Measurements from ENCODE around the gene PLXNA2. TPM values are rescaled to one million over a fixed set of nuclear protein-coding genes. Genes with fewer than 3 reads are reported as not detected.
A peak's percentile ranks its signal among the peaks of the same experiment; 100 is the strongest.

Gene PLXNA2
- total and polyA plus RNA-seq, 2 of the 4 experiments (the other 2 are of a cell fraction) = 0.72 to 1.1 TPM

DNA sequence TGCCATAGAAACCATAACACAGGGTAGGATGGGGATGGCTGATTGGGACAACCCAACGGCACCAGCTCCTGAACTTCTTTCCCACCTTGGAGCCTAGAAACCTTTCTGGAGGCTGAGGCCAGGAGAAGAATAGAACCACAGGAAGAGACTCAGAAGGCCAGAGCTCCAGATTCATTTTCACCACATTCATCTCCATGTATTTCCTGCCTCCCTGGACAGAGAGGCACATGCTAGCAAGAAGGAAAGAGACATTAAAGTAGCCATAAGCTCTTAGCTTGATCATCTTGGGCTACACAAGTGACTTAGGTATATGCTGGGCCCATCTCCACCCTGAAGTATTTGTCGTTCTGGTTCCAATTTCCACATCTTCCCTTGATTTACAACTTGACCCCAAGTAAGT, 44.1 kb downstream of the PLXNA2 start:
- H3K18ac ChIP-seq (ENCODE audit: low read depth, low read length) = no peak overlapping the region
- H3K27ac ChIP-seq (ENCODE audit: insufficient read depth, low read length) = no peak overlapping the region
- H3K9me3 ChIP-seq (ENCODE audit: control insufficient read depth, insufficient read depth, low read length) = no peaks in the 10 kb centered on the region
- no peaks in the 10 kb centered on the region for H3K27me3 ChIP-seq (ENCODE audit: control insufficient read depth, insufficient read depth, low read length)
- H2AK9ac ChIP-seq (replicated peaks; ENCODE audit: low read depth, low read length, poor library complexity) = peak overlapping the region; percentile 3
- TF ChIP-seq MXI1 (IDR thresholded peaks at IDR 0.05; ENCODE audit: borderline replicate concordance, low read depth, low read length) (no peak), RAD21 (IDR thresholded peaks at IDR 0.05; ENCODE audit: low read length) (no peak), CEBPB (IDR thresholded peaks at IDR 0.05; ENCODE audit: low read depth, low read length) (no peak), NFE2L2 (IDR thresholded peaks at IDR 0.05; ENCODE audit: low read depth, low read length) (no peak), BHLHE40 (IDR thresholded peaks at IDR 0.05; ENCODE audit: low read depth, low read length) (no peak)
- TF ChIP-seq, protein P1, sequence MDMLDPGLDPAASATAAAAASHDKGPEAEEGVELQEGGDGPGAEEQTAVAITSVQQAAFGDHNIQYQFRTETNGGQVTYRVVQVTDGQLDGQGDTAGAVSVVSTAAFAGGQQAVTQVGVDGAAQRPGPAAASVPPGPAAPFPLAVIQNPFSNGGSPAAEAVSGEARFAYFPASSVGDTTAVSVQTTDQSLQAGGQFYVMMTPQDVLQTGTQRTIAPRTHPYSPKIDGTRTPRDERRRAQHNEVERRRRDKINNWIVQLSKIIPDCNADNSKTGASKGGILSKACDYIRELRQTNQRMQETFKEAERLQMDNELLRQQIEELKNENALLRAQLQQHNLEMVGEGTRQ (IDR thresholded peaks at IDR 0.05; ENCODE audit: low read depth, low read length) = no peak
- H3K4me2 ChIP-seq (ENCODE audit: low read depth, low read length) = no peak overlapping the region
- WGBS, 2 experiments (ENCODE audit: extremely low coverage in 2 of 2, insufficient read length in 1 of 2) = no CpG with 5 or more reads among the region's 2 CpGs
- no peaks in the 10 kb centered on the region for H4K20me1 ChIP-seq (ENCODE audit: insufficient read depth, low read length)
- in situ Hi-C loops (cut with MboI; ENCODE audit: low sequenced_read_pairs) (no loop called here), dilution Hi-C loops (cut with HindIII; ENCODE audit: low sequenced_read_pairs, unreplicated experiment) (no loop called here), intact Hi-C loops (cut with micrococcal nuclease) (no loop called here)
- no peak overlapping the region for H3K9ac ChIP-seq (ENCODE audit: low read depth, low read length)
- H3K56ac ChIP-seq (ENCODE audit: extremely low read depth, insufficient read depth, low read length) = no peak overlapping the region
- H2BK15ac ChIP-seq (ENCODE audit: low read depth, low read length) = peak overlapping the region; percentile 83; the same call in 1 of the 3 replicates
- no peak overlapping the region for H2BK5ac ChIP-seq (ENCODE audit: low read depth, low read length, poor library complexity, severe bottlenecking)
- H3K14ac ChIP-seq (replicated peaks; ENCODE audit: low read depth, low read length) = no peak overlapping the region
- peak overlapping the region in 1 of 2 experiments; percentile 28; a peak in 1 of 4 replicates for H4K8ac ChIP-seq (ENCODE audit: low read depth in 2 of 2, low read length in 2 of 2)
- ChIA-PET POLR2A (ENCODE audit: unreplicated experiment) (no interaction called here), CTCF (no interaction called here)
- H2BK20ac ChIP-seq (ENCODE audit: low read depth, low read length) = peak overlapping the region; percentile 32; the same call in 1 of the 2 replicates
- H3K9me1 ChIP-seq (ENCODE audit: insufficient read depth, low read length) = peaks cover 26% of the 10 kb centered on the region
- peaks cover 0 to 34% of the 10 kb centered on the region in 2 experiments for H3K79me1 ChIP-seq (ENCODE audit: low read depth in 1 of 2, low read length in 2 of 2)
- H3K23ac ChIP-seq (ENCODE audit: low read depth, low read length) = no peak overlapping the region; the same call in 1 of the 2 replicates
- peak overlapping the region; percentile 31 for H3K4ac ChIP-seq (ENCODE audit: low read depth, low read length)
- peak overlapping the region; percentile 54 for H2AFZ ChIP-seq (replicated peaks; ENCODE audit: low read length, poor library complexity)
- H3K4me1 ChIP-seq (ENCODE audit: control insufficient read depth, insufficient read depth, low read length) = peaks cover 14% of the 10 kb centered on the region
- BruUV-seq (replicated peaks) = no TSS peak
- DNase-seq (no peak), ATAC-seq (ENCODE audit: low read depth) (no peak)
- H2BK120ac ChIP-seq (ENCODE audit: low read depth, low read length) = peak overlapping the region; percentile 73; the same call in 1 of the 2 replicates
- H4K91ac ChIP-seq (ENCODE audit: insufficient read depth, low read depth, low read length) = no peak overlapping the region
- H3K36me3 ChIP-seq (ENCODE audit: control insufficient read depth, insufficient read depth, low read length) = no peaks in the 10 kb centered on the region
- H4K5ac ChIP-seq (ENCODE audit: low read depth, low read length) = no peak overlapping the region
- H2AK5ac ChIP-seq (ENCODE audit: low read depth, low read length) = peak overlapping the region; percentile 64
- no peak overlapping the region for H3K4me3 ChIP-seq (ENCODE audit: insufficient read depth, low read depth, low read length)
